SK-N-SH (cell line): ENCODE measurements around the gene FNDC10. TPM values are rescaled to one million over a fixed set of nuclear protein-coding genes. Genes with fewer than 3 reads are reported as not detected.

Source experiments
- CTCF ChIA-PET: fragments of 300-600, 350-600 bp; formaldehyde crosslinking; extraction: SDS; loops from one replicate; lab custom pipeline; 2021; lab: Yijun Ruan, JAX
- POLR2A ChIA-PET: fragments of 350-600 bp; sonication (Branson Sonifier 250); formaldehyde crosslinking; extraction: SDS; loops from one replicate; lab custom pipeline; 2020; ENCODE audit warnings: antibody characterized with exemption, inconsistent platforms; lab: Yijun Ruan, JAX
- DNase-seq: peaks from one replicate; pipeline ENCODE4 v3.0.0; 2012
- H2AFZ ChIP-seq: fragments of 200-600 bp; sonication (generic); 2 replicates; pipeline ENCODE4 v1.8.1; 2016; ENCODE audit warnings: antibody characterized with exemption, mild to moderate bottlenecking, low read depth
- H3F3A ChIP-seq: fragments of 200-600 bp; sonication (generic); replicated peaks from 2 replicates; pipeline ENCODE3; 2016; ENCODE audit warnings: antibody characterized with exemption, mild to moderate bottlenecking; ENCODE audit not compliant: insufficient read depth
- H3K27ac ChIP-seq, 2 experiments: fragments of 200-500 bp in 1 of 2; fragments of 200-600 bp in 1 of 2; sonication (Bioruptor generic) in 1 of 2; sonication (generic), shearing (Covaris generic) in 1 of 2; 2 replicates each; pipeline versions ENCODE4 v1.5.1 to v1.6.1; 2014 to 2016; ENCODE audit warnings: low read depth in 2 of 2, inconsistent platforms in 1 of 2, low read length in 1 of 2, mild to moderate bottlenecking in 1 of 2, mixed read lengths in 1 of 2
- H3K27me3 ChIP-seq: fragments of 200-600 bp; sonication (generic), shearing (Covaris generic); 2 replicates; pipeline ENCODE4 v1.6.1; 2016; ENCODE audit warnings: mixed run types; ENCODE audit not compliant: insufficient read depth
- H3K36me3 ChIP-seq, 2 experiments: fragments of 200-500 bp in 1 of 2; fragments of 200-600 bp in 1 of 2; sonication (Bioruptor generic) in 1 of 2; sonication (generic) in 1 of 2; replicated peaks in 1 of 2; 2 replicates each; pipeline versions ENCODE3 to v1.5.1; 2014 to 2016; ENCODE audit warnings: low read length in 1 of 2, mild to moderate bottlenecking in 1 of 2; ENCODE audit not compliant: insufficient read depth in 2 of 2, control insufficient read depth in 1 of 2
- H3K4me1 ChIP-seq, 2 experiments: fragments of 200-500 bp in 1 of 2; fragments of 200-600 bp in 1 of 2; sonication (Bioruptor generic) in 1 of 2; sonication (generic), shearing (Covaris generic) in 1 of 2; 2 replicates each; pipeline versions ENCODE4 v1.5.1 to v1.6.1; 2014 to 2016; ENCODE audit warnings: low read depth in 1 of 2, low read length in 1 of 2, mixed run types in 1 of 2; ENCODE audit not compliant: insufficient read depth in 2 of 2, control insufficient read depth in 1 of 2
- H3K4me2 ChIP-seq: fragments of 200-600 bp; sonication (generic), shearing (Covaris generic); 2 replicates; pipeline ENCODE4 v1.6.1; 2017; ENCODE audit warnings: mixed run types
- H3K4me3 ChIP-seq, 2 experiments: fragments of 200-500 bp in 1 of 2; fragments of 200-600 bp in 1 of 2; sonication (Bioruptor generic) in 1 of 2; sonication (generic), shearing (Covaris generic) in 1 of 2; 2 replicates each; pipeline versions ENCODE4 v1.5.1 to v1.8.1; 2014 to 2016; ENCODE audit warnings: low read depth in 2 of 2, inconsistent platforms in 1 of 2, low read length in 1 of 2, mild to moderate bottlenecking in 1 of 2, mixed read lengths in 1 of 2, moderate library complexity in 1 of 2
- H3K79me2 ChIP-seq: fragments of 200-600 bp; sonication (generic); 2 replicates; pipeline ENCODE4 v1.8.1; 2017; ENCODE audit warnings: mild to moderate bottlenecking; ENCODE audit not compliant: insufficient read depth
- H3K9ac ChIP-seq: fragments of 200-600 bp; sonication (generic); 2 replicates; pipeline ENCODE4 v1.6.1; 2017; ENCODE audit warnings: mixed run types
- H3K9me2 ChIP-seq: fragments of 200-600 bp; sonication (generic); 2 replicates; pipeline ENCODE4 v1.6.1; 2017; ENCODE audit warnings: mixed run types
- H3K9me3 ChIP-seq: fragments of 200-600 bp; sonication (generic); 2 replicates; pipeline ENCODE4 v1.6.1; 2017; ENCODE audit warnings: mixed run types, mild to moderate bottlenecking, moderate library complexity
- H4K20me1 ChIP-seq: fragments of 200-600 bp; sonication (generic); 2 replicates; pipeline ENCODE4 v1.6.1; 2017; ENCODE audit warnings: mild to moderate bottlenecking, mixed run types; ENCODE audit not compliant: insufficient read depth
- CHD2 ChIP-seq: fragments of 150-350 bp; IDR thresholded peaks from 2 replicates; pipeline ENCODE4 v1.6.1; 2018; ENCODE audit warnings: low read length; ENCODE audit not compliant: partially characterized antibody
- CTCF ChIP-seq: fragments of 200-600 bp; sonication (generic); IDR thresholded peaks from 2 replicates; pipeline ENCODE4 v1.6.1; 2017; ENCODE audit warnings: antibody characterized with exemption, mild to moderate bottlenecking, moderate library complexity
- ELF1 ChIP-seq: IDR thresholded peaks from 2 replicates; pipeline ENCODE4 v1.4.0; 2012
- MEF2A ChIP-seq: IDR thresholded peaks from 2 replicates; pipeline ENCODE4 v1.4.0; 2012; ENCODE audit warnings: low read depth, borderline replicate concordance
- MXI1 ChIP-seq: IDR thresholded peaks from 2 replicates; pipeline ENCODE4 v1.6.1; 2012; ENCODE audit warnings: mild to moderate bottlenecking, low read depth, low read length, improper control_type of control experiment
- NRF1 ChIP-seq: IDR thresholded peaks from 2 replicates; pipeline ENCODE4 v1.6.1; 2012; ENCODE audit warnings: low read depth, mild to moderate bottlenecking, low read length
- POLR2AphosphoS5 ChIP-seq: IDR thresholded peaks from 2 replicates; pipeline ENCODE4 v1.6.1; 2012; ENCODE audit warnings: low read depth, low read length
- RCOR1 ChIP-seq: fragments of 150-350 bp; IDR thresholded peaks from 2 replicates; pipeline ENCODE4 v1.6.1; 2017; ENCODE audit warnings: antibody characterized with exemption, low read length
- REST ChIP-seq: IDR thresholded peaks from 2 replicates; pipeline ENCODE4 v1.6.1; 2012; ENCODE audit warnings: mild to moderate bottlenecking, low read depth, low read length, moderate library complexity
- SIN3A ChIP-seq: IDR thresholded peaks from 2 replicates; pipeline ENCODE4 v1.6.1; 2012; ENCODE audit warnings: low read depth, mild to moderate bottlenecking, low read length, moderate library complexity, borderline replicate concordance
- SMC3 ChIP-seq: IDR thresholded peaks from 2 replicates; pipeline ENCODE4 v1.6.1; 2012; ENCODE audit warnings: low read depth, low read length, improper control_type of control experiment
- WGBS: methylation state at CpG from one replicate; pipeline ENCODE4 v1.1.6; 2017; ENCODE audit warnings: low lambda C conversion rate; 5-methylcytosine and 5-hydroxymethylcytosine counted together
- polyA plus RNA-seq, 3 experiments: library from polyadenylated mRNA; depleted of rRNA; stranded (reverse); fragments of >200 nt; gene quantifications; 2 replicates each; pipeline ENCODE4 v1.2.3, GENCODE V29; 2012
- TF ChIP-seq, protein P1 (sequence below): fragments of 150-350 bp; IDR thresholded peaks from 2 replicates; pipeline ENCODE4 v1.6.1; 2017; ENCODE audit warnings: antibody characterized with exemption, low read length, low read depth, borderline replicate concordance

The FNDC10 gene
- polyA plus RNA-seq, 1 of the 3 experiments (the other 2 are of a cell fraction) = 6.7 TPM

DNA sequence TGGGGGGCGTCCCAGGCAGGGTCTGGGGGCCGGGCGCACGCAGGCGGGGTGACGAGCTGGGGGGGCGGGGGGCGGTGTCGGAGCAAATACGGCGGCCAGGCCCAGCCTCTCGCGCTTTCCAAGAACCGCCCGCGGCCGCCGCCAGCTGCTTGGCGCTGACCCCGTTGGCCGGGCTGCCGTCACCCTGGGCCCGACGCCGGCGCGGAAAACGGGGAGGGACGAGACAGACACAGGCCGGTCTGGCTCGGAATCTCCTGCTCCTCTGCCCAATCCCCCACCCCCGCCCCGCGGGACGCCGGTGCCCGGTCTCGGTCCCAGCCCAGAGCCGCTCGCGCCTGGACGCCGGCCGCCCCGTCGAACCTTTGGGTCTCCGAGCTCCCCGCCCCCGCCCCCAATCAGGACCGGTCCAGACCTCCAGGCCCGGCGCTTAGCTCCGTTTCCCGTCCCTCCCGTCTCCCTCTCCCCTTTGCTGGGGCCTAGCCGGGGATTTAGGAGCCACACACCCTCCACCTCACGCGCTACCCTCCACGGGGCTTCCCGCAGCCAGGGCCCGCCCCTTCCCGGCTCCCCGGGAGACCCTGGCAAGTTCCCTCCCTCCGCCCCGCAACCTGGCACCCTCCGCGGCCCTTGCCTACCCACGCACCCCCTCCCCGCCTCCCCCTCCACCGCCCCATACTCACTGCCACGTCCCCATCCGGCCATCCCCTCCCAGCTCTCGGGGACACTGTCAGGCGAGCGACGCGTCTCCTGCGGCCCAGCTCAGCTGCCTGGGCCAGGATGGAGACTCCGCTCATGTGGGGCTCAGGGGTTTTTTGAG lies 31.2 kb upstream of the FNDC10 start:
- Histone ChIP-seq H3K9me2 (no peaks in the 10 kb centered on the region), H3K36me3 (peaks cover 0 to 3% of the 10 kb centered on the region in 2 experiments), H3K4me2 (no peak overlapping the region), H3K79me2 (no peaks in the 10 kb centered on the region), H4K20me1 (no peaks in the 10 kb centered on the region), H3F3A (no peaks in the 10 kb centered on the region), H3K9me3 (no peaks in the 10 kb centered on the region), H3K27ac (no peak overlapping the region), H3K27me3 (no peaks in the 10 kb centered on the region), H3K4me3 (no peak overlapping the region)
- DNase-seq = peak; percentile 57
- ChIA-PET POLR2A (no interaction called here), CTCF (interaction anchor here (1.7 kb wide), 1 partner anchor 12 kb away, joined by 4 read pairs; no protein-coding TSS in a partner anchor)
- TF ChIP-seq SIN3A (no peak), CHD2 (no peak), MEF2A (no peak), RCOR1 (no peak), POLR2AphosphoS5 (no peak), REST (no peak), MXI1 (no peak), CTCF (no peak), SMC3 (no peak), ELF1 (no peak), NRF1 (no peak)
- TF ChIP-seq, protein P1, sequence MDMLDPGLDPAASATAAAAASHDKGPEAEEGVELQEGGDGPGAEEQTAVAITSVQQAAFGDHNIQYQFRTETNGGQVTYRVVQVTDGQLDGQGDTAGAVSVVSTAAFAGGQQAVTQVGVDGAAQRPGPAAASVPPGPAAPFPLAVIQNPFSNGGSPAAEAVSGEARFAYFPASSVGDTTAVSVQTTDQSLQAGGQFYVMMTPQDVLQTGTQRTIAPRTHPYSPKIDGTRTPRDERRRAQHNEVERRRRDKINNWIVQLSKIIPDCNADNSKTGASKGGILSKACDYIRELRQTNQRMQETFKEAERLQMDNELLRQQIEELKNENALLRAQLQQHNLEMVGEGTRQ = no peak
- TF ChIP-seq, all 33 proteins: peak for 0
- Histone ChIP-seq H2AFZ (no peak overlapping the region), H3K9ac (no peak overlapping the region), H3K4me1 (no peaks in the 10 kb centered on the region)
- 83% methylated on average over 34 of the region's 79 CpGs for WGBS
